Prostate gland (tissue), 2 donors: ENCODE data around the gene FAM149B1.

ENCODE experiments used
- POLR2AphosphoS5 ChIP-seq: sonication (generic); formaldehyde crosslinking; IDR thresholded peaks from one replicate; pipeline ENCODE4 v1.6.1; 2017; ENCODE audit warnings: antibody characterized with exemption
- TF ChIP-seq, protein P1 (sequence below), 4 experiments: fragments of 200-600 bp in 2 of 4; fragments of 450-650 bp in 2 of 4; sonication (generic) in 2 of 4; IDR thresholded peaks; 1 replicate in 3 of 4; 2 replicates in 1 of 4; pipeline ENCODE4 v1.5.1; 2016 to 2019; ENCODE audit warnings: antibody characterized with exemption in 4 of 4, mild to moderate bottlenecking in 2 of 4, moderate library complexity in 2 of 4

DNA sequence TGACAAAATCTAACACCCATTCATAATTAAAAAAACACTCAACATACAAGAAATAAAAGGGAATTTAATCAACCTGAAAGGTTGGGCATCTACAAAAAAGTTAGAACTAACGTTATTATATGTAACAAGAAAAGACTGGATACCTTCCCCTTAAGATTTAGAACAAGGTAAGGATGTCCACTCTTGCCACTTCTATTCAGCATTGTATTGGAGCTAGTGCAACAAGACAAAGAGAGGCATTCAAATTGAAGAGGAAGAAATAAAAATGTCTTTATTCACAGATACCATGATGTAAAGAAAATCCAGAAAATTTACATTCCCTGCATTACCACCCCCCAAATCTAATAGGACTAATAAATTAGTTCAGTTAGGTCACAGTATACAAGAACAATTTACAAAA, 18.3 kb downstream of the FAM149B1 start:
- TF ChIP-seq, protein P1, sequence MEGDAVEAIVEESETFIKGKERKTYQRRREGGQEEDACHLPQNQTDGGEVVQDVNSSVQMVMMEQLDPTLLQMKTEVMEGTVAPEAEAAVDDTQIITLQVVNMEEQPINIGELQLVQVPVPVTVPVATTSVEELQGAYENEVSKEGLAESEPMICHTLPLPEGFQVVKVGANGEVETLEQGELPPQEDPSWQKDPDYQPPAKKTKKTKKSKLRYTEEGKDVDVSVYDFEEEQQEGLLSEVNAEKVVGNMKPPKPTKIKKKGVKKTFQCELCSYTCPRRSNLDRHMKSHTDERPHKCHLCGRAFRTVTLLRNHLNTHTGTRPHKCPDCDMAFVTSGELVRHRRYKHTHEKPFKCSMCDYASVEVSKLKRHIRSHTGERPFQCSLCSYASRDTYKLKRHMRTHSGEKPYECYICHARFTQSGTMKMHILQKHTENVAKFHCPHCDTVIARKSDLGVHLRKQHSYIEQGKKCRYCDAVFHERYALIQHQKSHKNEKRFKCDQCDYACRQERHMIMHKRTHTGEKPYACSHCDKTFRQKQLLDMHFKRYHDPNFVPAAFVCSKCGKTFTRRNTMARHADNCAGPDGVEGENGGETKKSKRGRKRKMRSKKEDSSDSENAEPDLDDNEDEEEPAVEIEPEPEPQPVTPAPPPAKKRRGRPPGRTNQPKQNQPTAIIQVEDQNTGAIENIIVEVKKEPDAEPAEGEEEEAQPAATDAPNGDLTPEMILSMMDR (IDR thresholded peaks at IDR 0.05), result no peak
- no peak for TF ChIP-seq POLR2AphosphoS5
